Keratinocyte (primary cell): ENCODE data around the gene TMEM243.

Source experiments
- CTCF ChIP-seq, 3 experiments: IDR thresholded peaks in 1 of 3; conservative IDR thresholded peaks in 1 of 3; optimal IDR thresholded peaks in 1 of 3; 2 replicates in 2 of 3; 3 replicates in 1 of 3; pipeline versions ENCODE3 to v1.5.1; 2011; ENCODE audit warnings: low read length in 3 of 3, mild to moderate bottlenecking in 3 of 3, moderate library complexity in 2 of 3, control low read depth in 1 of 3, inconsistent platforms in 1 of 3; ENCODE audit not compliant: insufficient read depth in 2 of 3; ENCODE audit errors: extremely low read depth in 1 of 3
- EZH2 ChIP-seq: IDR thresholded peaks from one replicate; pipeline ENCODE4 v1.6.1; 2012; ENCODE audit warnings: inconsistent platforms, mild to moderate bottlenecking, low read length, moderate library complexity

GRCh38 chr7:87212498-87212897 is 7.0 kb downstream of the TMEM243 start:
- no peak for TF ChIP-seq CTCF (optimal IDR thresholded peaks at IDR 0.05 in 1 of 3, IDR thresholded peaks at IDR 0.05 in 1 of 3, conservative IDR thresholded peaks at IDR 0.05 in 1 of 3; ENCODE audit: extremely low read depth in 1 of 3, insufficient read depth in 2 of 3, low read length in 3 of 3)
- no peak for TF ChIP-seq EZH2
